Upper lobe of right lung (tissue), 1 donor: ENCODE data around the gene HSPH1. TPM values are rescaled to one million over a fixed set of nuclear protein-coding genes. Genes with fewer than 3 reads are reported as not detected.

Source experiments
- ATAC-seq: fragments of 200-7000 bp; cut with Tn5 transposase; one replicate; pipeline ENCODE4 v1.9.1; 2020; ENCODE audit warnings: mild to moderate bottlenecking, moderate library complexity
- DNase-seq: peaks from one replicate; pipeline ENCODE4 v3.0.0-alpha.2; 2020
- H3K27ac ChIP-seq: fragments of 200-600 bp; one replicate; pipeline ENCODE4 v1.8.0; 2022
- H3K27me3 ChIP-seq: fragments of 200-600 bp; one replicate; pipeline ENCODE4 v1.8.0; 2022; ENCODE audit warnings: mild to moderate bottlenecking
- H3K36me3 ChIP-seq: fragments of 200-600 bp; one replicate; pipeline ENCODE4 v1.8.0; 2022
- H3K4me1 ChIP-seq: fragments of 200-600 bp; one replicate; pipeline ENCODE4 v1.8.0; 2022
- H3K4me3 ChIP-seq: fragments of 200-600 bp; one replicate; pipeline ENCODE4 v1.8.0; 2022; ENCODE audit warnings: mild to moderate bottlenecking
- H3K9me3 ChIP-seq: fragments of 200-600 bp; one replicate; pipeline ENCODE4 v1.8.0; 2022
- CTCF ChIP-seq: fragments of 200-600 bp; IDR thresholded peaks from one replicate; pipeline ENCODE4 v1.8.0; 2022; ENCODE audit warnings: antibody characterized with exemption
- intact Hi-C: fragments of 100-400 bp; cut with DNase I; formaldehyde crosslinking; loops from one replicate; pipeline ENCODE4 v1.11.0; 2022
- total RNA-seq: library from RNA; stranded (reverse); fragmentation: NEBNext Ultra II Directional; extraction: Animal tissue kit (Norgen Biotek cat#: 25700); gene quantifications from one replicate; pipeline ENCODE4 v1.2.1, GENCODE V29; 2021
- donor health status: DM: no; HTN: yes; CAD: no; lungs with severe emphysema.

Gene HSPH1
- total RNA-seq, 1 donor from 2014 or later: 79.8 TPM

GRCh38 chr13:31090961-31091624 lies 70.6 kb downstream of the HSPH1 start:
- Histone ChIP-seq H3K36me3 (no peaks in the 10 kb centered on the region), H3K27ac (no peak overlapping the region), H3K4me1 (no peaks in the 10 kb centered on the region), H3K4me3 (no peak overlapping the region), H3K27me3 (no peaks in the 10 kb centered on the region), H3K9me3 (no peaks in the 10 kb centered on the region)
- no peak for TF ChIP-seq CTCF
- ATAC-seq (peak; percentile 48), DNase-seq (no peak)
- intact Hi-C loops: no loop called here

GRCh38 chr13:31090096-31090495 lies 71.6 kb downstream of the HSPH1 start:
- no peaks in the 10 kb centered on the region for H3K27me3 ChIP-seq
- H3K4me1 ChIP-seq: no peaks in the 10 kb centered on the region
- no peaks in the 10 kb centered on the region for H3K36me3 ChIP-seq
- ATAC-seq (no peak), DNase-seq (no peak)
- TF ChIP-seq CTCF: no peak
- no peaks in the 10 kb centered on the region for H3K9me3 ChIP-seq
- no peak overlapping the region for H3K27ac ChIP-seq
- H3K4me3 ChIP-seq: no peak overlapping the region
- intact Hi-C loops: no loop called here

DNA sequence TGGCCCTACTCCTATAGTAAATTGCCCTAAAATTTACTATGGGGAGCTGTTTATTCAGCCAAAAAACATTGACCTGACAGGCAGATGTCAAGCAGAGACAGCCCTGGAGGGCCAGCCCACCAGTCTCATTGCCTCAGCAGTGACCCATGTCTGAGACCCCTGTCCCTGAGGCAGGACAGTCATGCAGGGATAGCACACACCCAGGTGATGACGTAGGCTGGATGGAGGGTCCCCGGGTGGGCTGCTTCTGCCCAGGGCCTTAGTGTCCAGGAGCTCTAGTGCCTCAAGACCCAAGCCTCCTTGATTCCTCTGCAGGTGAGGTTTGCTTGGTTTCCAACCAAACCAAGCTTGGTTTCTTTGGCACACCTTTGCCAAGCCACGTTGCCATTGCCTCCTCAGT lies 72.1 kb downstream of the HSPH1 start:
- Histone ChIP-seq H3K4me1 (no peaks in the 10 kb centered on the region), H3K9me3 (no peaks in the 10 kb centered on the region), H3K27me3 (no peaks in the 10 kb centered on the region), H3K36me3 (no peaks in the 10 kb centered on the region), H3K4me3 (no peak overlapping the region), H3K27ac (no peak overlapping the region)
- DNase-seq: no peak
- no peak for TF ChIP-seq CTCF
- intact Hi-C loops: no loop called here
- no peak for ATAC-seq

- Histone ChIP-seq H3K36me3 (no peaks in the 10 kb centered on the region), H3K4me3 (no peak overlapping the region), H3K4me1 (no peaks in the 10 kb centered on the region), H3K27me3 (no peaks in the 10 kb centered on the region), H3K9me3 (no peaks in the 10 kb centered on the region), H3K27ac (no peak overlapping the region)
- TF ChIP-seq CTCF: no peak
- DNase-seq: no peak
- ATAC-seq: no peak
- intact Hi-C loops: no loop called here
Measured at GRCh38 chr13:31088826-31089420, 72.8 kb downstream of the HSPH1 start.

Other genes starting within 250 kb of the HSPH1 start
- not detected for gene TEX26, start 229.2 kb downstream of the HSPH1 start, total RNA-seq
- 6.7 TPM for gene B3GLCT, start 38.1 kb upstream of the HSPH1 start, total RNA-seq